A204.1 (cell line): ENCODE results near the gene KCNAB3.

Experiments used
- FAIRE-seq: peaks from 2 replicates; lab custom pipeline; 2012; peaks lifted over from hg19 to GRCh38; lab: Jason Lieb, UNC

Gene KCNAB3

GRCh38 chr17:7875804-7876370, 53.8 kb downstream of the KCNAB3 start:
- no peak for FAIRE-seq

DNA sequence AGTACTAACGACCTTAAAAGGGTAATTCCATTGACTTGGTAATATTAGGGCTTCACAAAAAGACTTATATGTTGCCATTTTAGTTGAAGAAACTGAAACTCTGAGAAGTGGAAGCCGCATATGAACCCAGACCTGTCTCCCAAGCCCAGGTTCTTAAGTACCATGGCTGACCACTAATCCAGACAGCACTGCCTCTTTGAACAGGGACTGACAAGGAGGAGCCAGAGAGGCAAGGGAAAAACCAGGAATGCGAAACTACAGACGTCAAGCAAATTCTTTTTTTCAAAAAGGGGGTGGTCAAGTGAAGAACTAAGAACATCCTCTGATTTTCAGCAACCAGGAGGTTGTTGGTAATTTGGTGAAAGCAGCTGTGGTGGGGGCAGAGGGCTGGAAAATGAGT, 56.6 kb downstream of the KCNAB3 start:
- FAIRE-seq = no peak
